Activated CD4-positive, alpha-beta T cell treated with anti-CD3 and anti-CD28 coated beads, Interleukin-2, amount 50 U/mL, for 24 hours (primary cell): ENCODE measurements around the gene MINAR1.

Experiments
- DNase-seq, 2 donors: peaks; one replicate each; pipeline ENCODE4 v3.0.0-alpha.2; 2020; ENCODE audit warnings: low read depth in 1 of 2, low spot score in 1 of 2

MINAR1 gene

DNA sequence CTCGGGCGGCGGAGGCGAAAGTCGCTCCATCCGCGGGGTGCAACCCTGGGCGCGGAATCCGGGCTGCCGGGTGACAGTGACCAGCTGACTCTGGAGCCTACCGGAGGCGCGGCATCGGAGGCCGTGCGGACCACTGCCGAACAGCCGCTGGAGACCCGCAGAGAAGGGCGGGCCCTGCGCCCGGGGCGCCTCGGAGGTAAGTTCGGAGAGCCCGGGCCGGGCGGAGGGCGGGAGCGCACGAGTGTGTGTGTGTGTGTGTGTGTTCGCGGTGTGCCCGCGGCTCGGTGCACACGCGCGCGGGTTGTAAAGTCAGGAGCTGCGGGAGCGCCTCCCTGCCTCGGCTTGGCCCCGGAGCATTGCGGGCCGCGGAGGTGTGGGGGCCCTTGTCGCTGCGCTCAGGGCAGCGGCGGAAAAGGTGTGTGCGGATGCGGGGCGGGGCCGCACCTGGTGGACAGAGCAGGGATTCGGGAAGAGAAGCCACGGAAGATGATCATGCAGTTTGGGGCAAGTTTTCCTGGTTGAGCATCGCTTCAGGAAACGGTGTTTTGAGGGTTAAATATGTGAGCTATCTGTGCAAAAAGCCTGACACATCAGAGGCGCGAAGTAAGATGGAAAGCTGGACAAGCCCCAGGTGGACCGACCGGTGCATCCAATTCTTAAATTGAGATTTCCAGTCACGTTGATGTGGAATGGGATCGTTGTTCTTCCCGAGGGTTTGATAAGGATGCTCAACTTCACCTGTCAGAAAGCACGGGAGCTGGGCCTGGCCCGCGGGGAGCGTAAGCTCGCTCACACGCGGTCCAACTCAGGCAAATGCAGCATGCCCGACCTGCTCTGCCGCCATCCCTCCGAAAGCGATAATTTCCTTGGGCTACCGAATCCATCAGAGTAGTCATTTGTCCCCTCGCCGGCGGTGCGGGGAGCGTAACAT, 474 bp downstream of the MINAR1 start:
- DNase-seq: no peak

DNA sequence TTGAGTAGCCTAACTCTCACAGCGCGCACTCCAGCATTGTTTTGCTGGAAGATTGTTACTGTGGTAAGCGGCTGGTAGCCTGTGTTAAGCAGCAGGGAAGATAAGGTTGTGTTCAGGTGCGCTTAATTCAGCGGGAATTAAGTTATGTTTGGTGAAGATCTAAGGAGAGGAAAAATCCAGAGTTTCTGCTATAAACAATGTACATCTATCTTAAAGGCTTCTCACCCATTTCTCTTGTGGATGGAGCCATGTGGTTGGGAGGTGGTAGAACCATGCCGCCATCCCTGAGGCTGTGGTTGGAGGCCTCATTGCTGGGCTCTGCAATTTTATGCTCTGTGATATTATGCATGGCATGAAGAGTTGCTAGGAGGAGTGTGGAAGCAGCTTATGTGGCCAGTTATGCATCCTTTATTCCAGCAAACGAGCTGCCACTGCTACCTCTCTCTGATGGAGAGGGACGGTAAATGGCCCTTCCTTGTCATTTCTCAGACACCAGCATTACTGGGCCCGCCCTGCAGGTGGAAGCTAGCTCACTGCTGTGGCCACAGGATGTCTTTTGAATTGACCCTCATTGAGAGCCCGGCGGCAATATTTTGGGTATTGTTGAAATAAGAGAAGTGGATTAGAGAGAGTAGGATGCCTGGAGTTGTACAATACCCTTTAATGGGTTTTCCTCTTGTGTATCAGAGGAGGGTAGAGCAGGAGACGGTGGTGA, 1.3 kb downstream of the MINAR1 start:
- DNase-seq: no peak

DNA sequence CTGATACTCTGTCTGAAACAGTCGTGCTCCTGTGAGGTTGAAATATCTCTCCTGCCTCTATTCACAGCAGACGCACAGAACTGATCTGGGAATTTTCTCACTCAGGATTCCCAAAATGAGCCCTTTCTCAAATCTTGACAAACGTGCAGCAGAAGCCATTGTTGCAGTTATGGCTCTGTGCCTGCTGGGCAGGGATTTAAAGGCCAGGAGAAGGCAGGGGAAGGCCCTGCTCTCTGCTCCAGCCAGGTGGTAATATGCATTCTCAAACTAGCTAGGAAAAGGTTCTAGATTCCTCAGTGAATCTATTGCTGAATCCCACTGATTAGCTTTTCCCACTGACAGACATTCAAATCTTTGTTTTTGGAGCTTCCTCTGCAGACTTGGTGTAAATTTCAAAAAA, 2.2 kb downstream of the MINAR1 start:
- no peak for DNase-seq

DNA sequence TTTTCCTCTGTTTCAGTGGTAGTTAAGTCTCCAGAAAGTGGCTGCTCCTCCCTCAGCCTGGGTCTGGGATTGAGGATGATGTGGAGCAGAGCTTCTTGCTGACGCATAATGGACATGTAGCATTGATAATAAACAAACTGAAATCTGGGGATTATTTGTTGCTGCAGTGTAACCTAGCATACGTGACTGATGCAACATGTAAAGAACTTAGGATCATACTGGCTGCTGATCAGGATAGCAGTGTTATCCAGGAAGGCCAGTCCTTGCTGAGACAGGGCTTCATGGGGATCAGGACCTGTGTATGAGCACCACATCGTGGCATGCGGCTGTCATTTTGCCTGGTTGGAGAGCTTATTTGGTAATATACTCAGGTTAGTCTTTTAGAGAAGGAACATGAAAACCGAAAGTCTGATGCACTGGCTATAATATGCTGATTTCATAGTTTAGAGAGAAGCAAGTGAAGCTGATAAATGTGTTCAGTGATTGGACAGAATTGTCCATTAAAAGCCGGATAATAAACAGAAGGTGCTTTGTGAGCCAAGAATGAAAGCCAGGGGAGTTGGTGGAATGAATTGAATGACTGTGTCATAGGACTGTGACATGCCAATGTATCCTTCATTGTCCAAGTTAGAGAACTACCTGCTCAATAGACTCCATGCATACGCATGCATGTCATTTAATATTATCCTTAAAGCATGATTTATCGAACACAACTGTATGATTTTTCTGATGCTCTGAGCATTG, 4.1 kb downstream of the MINAR1 start:
- DNase-seq: no peak

DNA sequence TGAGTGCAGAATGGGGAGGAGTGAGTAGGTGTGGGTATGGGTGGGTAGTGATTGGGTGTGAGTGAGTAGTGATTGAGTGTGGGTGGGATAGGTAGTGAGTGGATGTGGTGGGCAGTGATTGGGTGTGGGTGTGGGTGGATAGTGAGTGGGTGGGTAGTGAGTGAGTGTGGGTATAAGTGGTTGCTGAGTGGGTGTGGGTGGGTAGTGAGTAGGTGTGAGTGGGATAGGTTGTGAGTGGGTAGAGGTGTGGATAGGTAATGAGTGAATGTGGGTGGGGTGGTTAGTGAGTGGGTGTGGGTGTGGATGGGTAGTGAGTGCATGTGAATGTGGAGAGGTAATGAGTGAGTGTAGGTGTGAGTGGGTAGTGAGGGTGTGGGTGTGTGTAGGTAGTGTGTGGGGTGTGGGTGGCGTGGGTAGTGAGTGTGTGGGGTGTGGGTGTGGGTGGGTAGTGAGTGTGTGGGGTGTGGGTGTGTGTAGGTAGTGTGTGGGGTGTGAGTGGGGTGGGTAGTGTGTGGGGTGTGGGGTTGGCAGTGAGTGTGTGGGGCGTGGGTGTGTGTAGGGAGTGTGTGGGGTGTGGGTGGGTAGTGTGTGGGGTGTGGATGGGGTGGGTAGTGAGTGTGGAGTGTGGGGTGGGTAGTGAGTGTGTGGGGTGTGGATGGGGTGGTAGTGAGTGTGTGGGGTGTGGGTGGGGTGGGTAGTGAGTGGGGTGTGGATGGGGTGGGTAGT, 5.3 kb downstream of the MINAR1 start:
- no peak for DNase-seq

DNA sequence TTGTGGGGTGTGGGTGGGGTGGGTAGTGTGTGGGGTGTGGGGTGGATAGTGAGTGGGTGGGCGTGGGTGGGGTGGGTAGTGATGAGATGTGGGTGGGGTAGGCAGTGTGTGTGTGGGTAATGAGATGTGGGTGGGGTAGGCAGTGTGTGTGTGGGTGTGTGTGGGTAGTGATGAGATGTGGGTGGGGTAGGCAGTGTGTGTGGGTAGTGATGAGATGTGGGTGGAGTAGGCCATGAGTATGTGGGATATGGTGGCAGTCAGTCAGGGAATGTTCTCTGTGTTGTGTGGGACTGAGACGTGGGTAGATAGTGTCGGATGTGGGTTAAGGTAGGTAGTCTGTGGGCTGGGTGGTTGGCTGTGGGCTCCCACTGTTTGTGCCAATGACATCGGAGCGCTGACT, 7.1 kb downstream of the MINAR1 start:
- no peak for DNase-seq

DNA sequence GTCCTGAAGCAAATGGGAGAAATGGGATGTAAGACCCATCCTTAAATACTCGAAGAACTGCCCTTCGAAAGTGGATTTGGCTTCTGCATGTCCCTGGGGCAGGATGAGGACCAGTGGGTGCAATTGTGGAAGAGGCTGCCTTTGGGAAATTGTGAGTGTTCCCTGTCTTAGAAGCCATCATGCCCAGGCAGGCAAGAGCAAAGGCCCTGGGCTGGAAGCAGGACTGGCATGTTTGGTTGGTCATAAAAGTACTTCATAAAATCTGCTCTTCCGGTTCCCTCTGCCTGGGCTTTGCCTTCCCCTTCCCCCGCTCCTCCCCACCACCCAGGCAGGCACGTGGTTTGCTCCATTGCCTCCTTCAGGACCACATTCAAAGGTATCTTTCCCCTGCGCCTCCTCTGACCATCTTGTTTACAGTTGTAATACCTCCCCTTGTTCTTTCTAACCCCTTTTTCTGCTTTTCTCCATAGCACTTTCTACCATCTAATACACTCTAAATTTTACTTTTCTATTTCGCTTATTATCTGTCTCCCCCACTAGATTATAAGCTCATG, 8.3 kb downstream of the MINAR1 start:
- DNase-seq: no peak

DNA sequence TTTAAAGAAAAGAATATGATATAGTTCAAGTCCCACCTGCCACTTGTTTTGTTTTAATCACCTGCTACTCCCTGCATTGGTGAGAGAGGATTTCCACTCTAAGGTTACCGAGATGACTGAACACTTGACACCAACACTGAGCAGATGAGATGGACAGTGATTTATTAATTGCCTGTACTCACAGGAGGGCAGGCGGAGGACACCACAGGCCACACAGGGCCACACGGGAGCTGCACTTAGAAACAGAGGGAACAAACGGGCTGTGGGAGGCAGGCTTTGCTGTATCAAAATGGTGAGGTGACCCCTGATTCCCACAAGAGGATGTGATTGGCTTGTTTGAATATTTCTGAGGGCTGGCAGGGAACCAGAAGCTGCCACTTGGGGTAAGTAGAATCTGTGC, 10.8 kb downstream of the MINAR1 start:
- no peak for DNase-seq

DNA sequence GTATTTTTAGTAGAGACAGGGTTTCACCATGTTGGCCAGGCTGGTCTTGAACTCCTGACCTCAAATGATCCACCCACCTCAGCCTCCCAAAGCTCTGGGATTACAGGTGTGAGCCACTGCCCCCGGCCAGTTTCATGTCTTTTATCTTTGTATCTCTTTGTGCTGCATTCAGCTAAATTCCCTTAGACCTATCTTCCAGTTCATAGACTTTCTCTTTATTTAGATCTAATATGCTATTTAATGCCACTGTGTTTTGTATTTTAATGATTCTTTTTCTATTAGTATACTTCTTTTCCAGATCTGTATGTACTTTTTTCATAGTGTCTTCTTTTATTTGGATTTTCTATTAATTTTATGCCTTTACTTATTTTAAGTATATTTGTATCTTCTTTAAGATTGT, 14.9 kb downstream of the MINAR1 start:
- DNase-seq: no peak

DNA sequence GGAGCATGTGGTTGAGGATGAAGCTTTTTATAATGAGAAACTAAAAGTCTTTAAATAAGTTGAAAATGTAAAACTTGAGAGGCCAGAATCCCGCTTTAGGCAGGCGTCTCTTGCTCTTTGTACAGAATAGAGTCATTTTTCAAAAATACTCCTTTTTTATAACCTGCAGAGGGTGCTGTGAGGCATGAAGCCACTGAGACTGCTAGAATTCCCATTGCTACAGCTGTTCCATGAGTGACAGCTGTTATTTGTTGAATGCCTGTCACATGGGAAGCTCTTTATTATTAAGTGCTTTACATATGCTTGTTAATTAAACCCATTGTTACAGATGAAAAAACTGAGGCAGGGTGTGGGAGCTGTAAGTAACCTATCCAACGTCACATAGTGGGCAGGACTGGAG, 18.5 kb downstream of the MINAR1 start:
- no peak for DNase-seq

DNA sequence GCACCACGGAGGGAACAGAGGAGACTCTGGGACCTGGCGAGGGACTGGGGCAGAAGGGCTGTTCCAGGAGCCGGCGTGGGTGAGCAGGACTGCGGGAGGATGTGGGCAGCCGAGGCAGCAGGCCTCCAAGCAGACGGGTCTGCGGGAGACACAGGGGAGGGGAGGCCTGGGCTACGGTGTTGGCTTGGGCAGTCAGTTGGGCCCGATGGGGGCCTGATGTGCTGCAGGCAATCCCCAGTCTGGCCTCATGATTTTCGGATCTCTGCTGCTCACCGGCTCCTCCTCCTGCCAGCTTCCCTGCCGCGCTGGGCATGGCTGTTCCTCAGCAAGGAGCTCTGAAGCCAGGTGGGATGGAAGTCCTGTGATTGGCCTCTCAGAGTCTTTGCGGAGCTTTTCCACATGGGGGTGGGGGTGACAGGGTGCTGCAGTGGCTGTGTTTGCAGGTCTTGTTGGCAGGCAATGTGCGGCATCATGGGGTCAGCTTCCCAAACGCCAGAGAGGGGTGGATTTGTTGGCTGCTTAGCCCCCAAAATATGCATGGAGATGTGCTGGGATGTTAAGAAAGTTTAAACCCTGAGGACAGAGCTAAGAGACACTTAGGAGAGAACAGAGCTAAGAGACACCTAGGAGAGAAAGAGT, 19.3 kb downstream of the MINAR1 start:
- DNase-seq: no peak

DNA sequence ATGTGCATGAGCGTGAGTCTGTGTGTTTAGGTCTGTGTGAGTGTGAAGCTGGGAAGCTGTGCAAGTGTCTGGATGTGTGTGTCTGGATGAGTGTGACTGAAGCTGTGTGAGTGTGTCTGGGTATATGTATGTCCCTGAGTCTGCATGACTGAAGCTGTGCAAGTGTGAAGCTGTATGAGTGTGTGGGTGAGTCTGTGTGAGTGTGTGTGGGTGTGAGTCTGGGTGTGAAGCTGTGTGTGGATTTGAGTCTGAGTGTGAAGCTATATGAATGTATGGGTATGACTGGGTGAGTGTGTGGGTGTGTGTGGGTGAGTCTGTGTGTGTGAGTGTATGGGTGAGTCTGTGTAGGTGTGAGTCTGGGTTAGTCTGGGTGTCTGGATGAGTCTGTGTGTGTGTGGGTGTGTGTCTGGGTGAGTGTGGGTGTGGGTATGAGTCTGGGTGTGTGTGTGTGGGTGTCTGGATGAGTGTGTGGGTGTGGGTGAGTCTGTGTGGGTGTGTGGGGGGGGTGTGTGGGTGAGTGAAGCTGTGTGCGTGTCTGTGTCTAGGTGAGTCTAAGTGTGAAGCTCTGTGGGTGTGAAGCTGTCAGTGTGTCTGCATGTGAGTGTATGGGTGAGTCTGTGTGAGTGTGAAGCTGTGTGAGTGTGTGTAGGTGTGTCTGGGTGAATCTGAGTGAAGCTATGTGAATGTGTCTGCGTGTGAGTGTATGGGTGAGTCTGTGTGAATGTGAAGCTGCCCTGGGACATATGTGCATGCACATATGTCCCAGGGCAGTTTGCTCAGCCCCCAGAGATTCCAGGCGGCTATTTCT, 20.3 kb downstream of the MINAR1 start:
- no peak for DNase-seq

DNA sequence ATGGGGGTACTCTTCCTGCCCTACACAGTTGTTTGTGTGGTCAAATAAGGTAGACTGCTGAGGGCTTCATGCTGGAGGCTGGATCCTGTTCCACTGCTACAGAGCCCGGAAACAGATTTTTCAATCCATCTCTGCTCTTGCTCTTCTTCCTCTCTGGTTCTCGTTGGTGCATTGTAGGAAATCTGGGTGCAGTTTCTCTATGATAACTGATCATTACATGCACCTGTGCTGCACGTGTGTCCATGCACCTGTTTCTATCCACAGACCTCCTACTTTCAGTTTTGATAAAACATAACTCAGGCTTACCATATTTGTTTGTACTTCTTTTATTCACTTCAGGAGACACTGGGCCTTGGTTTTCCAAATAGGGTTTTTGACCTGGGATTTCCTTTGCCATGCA, 21.3 kb downstream of the MINAR1 start:
- DNase-seq: no peak

DNA sequence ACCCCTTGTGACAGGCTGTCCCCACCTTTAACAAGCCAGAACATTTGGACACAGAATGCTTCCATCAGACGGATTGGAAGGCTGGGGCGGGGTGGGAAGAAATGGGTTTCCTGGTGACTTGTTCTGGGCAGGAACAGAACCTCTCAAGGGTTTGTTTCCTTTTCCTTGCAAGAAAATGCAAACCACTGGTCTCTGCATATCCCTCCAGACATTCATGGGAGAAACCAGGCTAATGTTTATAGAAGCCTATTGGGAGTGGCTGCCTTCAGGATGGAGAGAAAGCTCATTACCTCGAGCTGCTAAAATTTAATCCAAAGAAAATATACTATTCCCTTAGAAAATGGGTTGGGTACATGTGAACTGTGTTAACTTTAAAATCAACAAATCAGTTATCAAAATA, 21.9 kb downstream of the MINAR1 start:
- no peak for DNase-seq

DNA sequence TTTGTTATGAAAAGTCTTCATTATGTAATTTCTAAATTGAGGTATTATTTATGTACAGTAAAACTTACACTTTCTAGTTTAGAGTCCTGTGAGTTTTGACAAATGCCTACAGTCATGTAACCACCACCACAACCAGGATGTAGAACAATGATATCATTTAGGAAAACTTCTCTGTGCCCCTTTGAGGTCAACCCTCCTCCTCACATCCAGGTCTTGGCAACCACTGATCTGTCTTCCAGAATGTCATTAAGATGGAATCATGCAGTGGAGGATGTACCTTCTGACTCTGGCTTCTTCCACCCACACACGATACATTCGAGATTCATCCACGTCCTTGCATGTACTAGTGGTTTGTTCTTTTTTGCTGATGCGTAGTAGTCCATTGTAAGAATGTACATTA, 23.2 kb downstream of the MINAR1 start:
- no peak for DNase-seq

DNA sequence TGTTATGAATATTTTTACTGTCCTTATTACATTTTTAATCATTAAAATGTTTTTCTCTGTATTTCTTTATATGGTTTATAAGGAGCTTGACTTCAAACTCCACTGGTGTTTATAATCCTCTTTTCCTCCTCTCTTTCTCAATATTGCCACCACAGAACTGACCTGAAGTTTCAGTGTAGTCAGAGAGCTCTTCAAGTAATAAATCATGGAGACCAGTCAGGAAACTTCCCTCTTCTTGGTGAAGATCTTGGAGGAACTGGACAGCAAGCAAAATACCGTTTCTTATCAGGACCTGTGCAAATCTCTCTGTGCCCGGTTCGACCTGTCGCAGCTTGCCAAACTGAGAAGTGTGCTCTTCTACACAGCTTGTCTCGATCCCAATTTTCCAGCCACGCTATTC, 23.8 kb downstream of the MINAR1 start:
- DNase-seq: no peak

DNA sequence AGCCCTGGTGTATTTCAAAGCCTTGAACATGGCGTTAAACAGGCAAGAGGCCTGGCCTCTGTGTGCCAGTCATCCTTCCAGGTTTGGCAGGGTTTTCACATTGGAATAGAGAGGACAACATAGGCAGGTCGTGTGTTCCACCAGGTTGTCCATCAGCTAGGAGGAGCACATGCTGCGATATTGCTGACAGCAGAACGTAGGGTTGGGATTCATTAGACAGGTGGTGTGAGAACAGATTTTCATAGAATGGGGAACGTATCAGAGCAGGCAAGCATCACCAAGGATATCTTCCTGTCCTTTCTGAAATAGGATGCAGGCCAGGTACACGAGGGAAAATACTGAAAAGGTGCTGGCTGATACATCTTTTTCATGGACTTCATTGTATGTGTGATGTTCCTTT, 26.4 kb downstream of the MINAR1 start:
- no peak for DNase-seq

DNA sequence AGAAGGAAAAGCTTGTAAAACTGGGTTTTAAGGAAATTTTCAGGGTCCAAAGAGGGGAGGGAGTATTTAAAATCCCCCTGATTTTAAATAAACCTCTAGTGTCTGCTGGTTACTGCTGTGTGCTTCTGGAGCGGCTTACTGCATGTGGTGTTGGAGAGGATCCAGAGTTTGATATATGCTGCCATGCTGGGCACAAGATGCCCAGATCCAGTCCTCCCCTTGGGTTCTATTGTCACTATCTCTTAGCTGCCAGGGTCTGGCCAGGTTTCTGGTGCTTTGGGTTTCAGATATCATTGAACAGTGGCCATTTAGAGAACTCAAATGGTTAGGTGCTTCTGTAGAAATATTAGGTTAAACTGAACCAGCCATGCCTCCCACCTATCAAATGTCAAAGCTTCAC, 27.5 kb downstream of the MINAR1 start:
- DNase-seq: no peak

DNA sequence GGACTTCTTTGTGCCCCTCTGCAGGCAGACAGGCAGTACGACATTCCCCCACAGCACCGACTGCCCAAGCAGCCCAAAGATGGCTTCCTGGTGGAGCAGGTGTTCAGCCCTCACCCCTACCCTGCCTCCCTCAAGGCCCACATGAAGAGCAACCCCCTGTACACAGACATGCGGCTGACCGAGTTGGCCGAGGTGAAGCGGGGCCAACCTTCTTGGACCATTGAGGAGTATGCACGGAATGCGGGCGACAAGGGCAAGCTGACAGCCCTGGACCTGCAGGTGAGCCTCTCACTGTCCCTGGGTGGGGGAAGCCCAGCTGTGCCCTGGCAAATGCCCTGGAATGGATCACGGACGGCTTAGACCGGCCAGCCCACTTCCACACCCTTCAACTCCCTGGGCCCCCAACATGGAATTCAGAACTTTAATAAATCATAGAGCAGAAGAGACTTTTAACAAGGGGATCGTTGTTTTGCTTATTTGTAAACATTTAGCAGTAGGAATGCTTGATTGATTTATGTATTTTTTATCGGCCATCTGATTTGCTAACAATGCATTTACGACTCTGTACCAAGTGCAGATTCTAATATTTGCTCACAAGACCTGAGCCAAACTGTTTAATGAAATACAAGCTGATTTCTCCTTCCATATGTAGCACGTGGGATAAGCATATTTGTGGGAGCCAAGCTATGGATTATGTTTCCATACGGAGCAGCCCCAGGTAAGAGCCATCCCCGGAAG, 31.1 kb downstream of the MINAR1 start:
- DNase-seq: no peak
